GM18526 (cell line): Measurements from ENCODE around the gene SULT1C2.

Experiments used
- POLR2A ChIP-seq: IDR thresholded peaks from 3 replicates; pipeline ENCODE4 v1.6.1; 2011; ENCODE audit not compliant: insufficient read length; ENCODE audit errors: extremely low read depth

Gene SULT1C2

GRCh38 chr2:108324531-108325255, 36.0 kb downstream of the SULT1C2 start:
- TF ChIP-seq POLR2A = no peak

GRCh38 chr2:108325756-108326155, 37.1 kb downstream of the SULT1C2 start:
- no peak for TF ChIP-seq POLR2A

GRCh38 chr2:108329771-108330170, 41.1 kb downstream of the SULT1C2 start:
- no peak for TF ChIP-seq POLR2A

GRCh38 chr2:108330979-108331378, 42.3 kb downstream of the SULT1C2 start:
- no peak for TF ChIP-seq POLR2A

GRCh38 chr2:108345951-108346350, 57.3 kb downstream of the SULT1C2 start:
- no peak for TF ChIP-seq POLR2A

GRCh38 chr2:108346827-108347226, 58.1 kb downstream of the SULT1C2 start:
- no peak for TF ChIP-seq POLR2A

- no peak for TF ChIP-seq POLR2A
These were observed 59.1 kb downstream of the SULT1C2 start for GRCh38 chr2:108347786-108348185.

- TF ChIP-seq POLR2A = no peak
These were observed 60.3 kb downstream of the SULT1C2 start for GRCh38 chr2:108348816-108349570.

GRCh38 chr2:108349571-108349928, 60.9 kb downstream of the SULT1C2 start:
- TF ChIP-seq POLR2A = no peak

GRCh38 chr2:108351889-108352288, 63.2 kb downstream of the SULT1C2 start:
- no peak for TF ChIP-seq POLR2A

GRCh38 chr2:108354136-108354535, 65.4 kb downstream of the SULT1C2 start:
- no peak for TF ChIP-seq POLR2A

GRCh38 chr2:108355906-108356734, 67.4 kb downstream of the SULT1C2 start:
- no peak for TF ChIP-seq POLR2A
